Activated T-cell treated with anti-CD3 and anti-CD28 coated beads for 24 hours (primary cell): ENCODE results near the gene DPYSL4.
A peak's percentile ranks its signal among the peaks of the same experiment; 100 is the strongest.
"Not testable (repeated sequence)": the region's sequence is repeated elsewhere in the genome, so short reads cannot be mapped to it uniquely, and the experiment has no call there.

ENCODE experiments used
- DNase-seq: peaks from one replicate; pipeline ENCODE4 v3.0.0-alpha.2; 2020; ENCODE audit warnings: low read depth

The DPYSL4 gene

GRCh38 chr10:132207536-132208461 lies 21.1 kb downstream of the DPYSL4 start:
- no peak for DNase-seq

GRCh38 chr10:132208462-132209050 lies 21.8 kb downstream of the DPYSL4 start:
- DNase-seq = no peak

- no peak for DNase-seq
Observed at GRCh38 chr10:132209130-132209529, 22.4 kb downstream of the DPYSL4 start.

- no peak for DNase-seq
Observed at GRCh38 chr10:132209978-132210530, 23.3 kb downstream of the DPYSL4 start.

- no peak for DNase-seq
Observed at GRCh38 chr10:132210766-132211165, 24.0 kb downstream of the DPYSL4 start.

- no peak for DNase-seq
Observed at GRCh38 chr10:132211246-132211645, 24.5 kb downstream of the DPYSL4 start.

- no peak for DNase-seq
Observed at GRCh38 chr10:132212816-132213215, 26.1 kb downstream of the DPYSL4 start.

- no peak for DNase-seq
Observed at GRCh38 chr10:132213917-132214316, 27.2 kb downstream of the DPYSL4 start.

- not testable (repeated sequence) for DNase-seq
Observed at GRCh38 chr10:132216441-132216840, 29.7 kb downstream of the DPYSL4 start.

GRCh38 chr10:132219486-132219885 lies 32.7 kb downstream of the DPYSL4 start:
- DNase-seq = no peak

GRCh38 chr10:132220061-132220460 lies 33.3 kb downstream of the DPYSL4 start:
- no peak for DNase-seq

GRCh38 chr10:132220996-132221395 lies 34.2 kb downstream of the DPYSL4 start:
- DNase-seq = not testable (repeated sequence)

- DNase-seq = no peak
Observed at GRCh38 chr10:132222726-132223125, 36.0 kb downstream of the DPYSL4 start.

GRCh38 chr10:132223156-132223590 lies 36.4 kb downstream of the DPYSL4 start:
- peak; percentile 55 for DNase-seq

- DNase-seq = no peak
Observed at GRCh38 chr10:132223611-132224342, 37.0 kb downstream of the DPYSL4 start.

GRCh38 chr10:132224343-132225072 lies 37.8 kb downstream of the DPYSL4 start:
- DNase-seq = no peak

GRCh38 chr10:132225073-132225848 lies 38.5 kb downstream of the DPYSL4 start:
- no peak for DNase-seq

GRCh38 chr10:132225849-132226205 lies 39.1 kb downstream of the DPYSL4 start:
- no peak for DNase-seq

- DNase-seq = no peak
Observed at GRCh38 chr10:132226586-132227405, 40.0 kb downstream of the DPYSL4 start.

- DNase-seq = no peak
Observed at GRCh38 chr10:132227851-132228390, 41.2 kb downstream of the DPYSL4 start.
